Stimulated activated CD4-positive, alpha-beta T cell treated with anti-CD3 and anti-CD28 coated beads, Interleukin-1b, Interleukin-23, amount 100 ng/mL, for 4 hours (primary cell): Measurements from ENCODE around the gene TMEM125.

Source experiments
- DNase-seq, 2 donors: peaks; one replicate each; pipeline ENCODE4 v3.0.0-alpha.2; 2020; ENCODE audit warnings: low read depth in 2 of 2

TMEM125 gene

GRCh38 chr1:43247256-43247921 is 22.4 kb upstream of the TMEM125 start:
- DNase-seq: no peak

GRCh38 chr1:43250351-43250761 is 19.4 kb upstream of the TMEM125 start:
- no peak for DNase-seq

- DNase-seq: no peak
Measured at GRCh38 chr1:43251024-43251423, 18.8 kb upstream of the TMEM125 start.

- no peak for DNase-seq
Measured at GRCh38 chr1:43252225-43252624, 17.6 kb upstream of the TMEM125 start.

GRCh38 chr1:43253173-43253572 is 16.6 kb upstream of the TMEM125 start:
- no peak for DNase-seq

GRCh38 chr1:43253876-43254275 is 15.9 kb upstream of the TMEM125 start:
- DNase-seq: no peak

GRCh38 chr1:43255438-43256210 is 14.2 kb upstream of the TMEM125 start:
- no peak for DNase-seq

- DNase-seq: no peak
Measured at GRCh38 chr1:43256675-43257570, 12.9 kb upstream of the TMEM125 start.

- no peak for DNase-seq
Measured at GRCh38 chr1:43258370-43258769, 11.4 kb upstream of the TMEM125 start.

- DNase-seq: no peak
Measured at GRCh38 chr1:43265431-43265830, 4.4 kb upstream of the TMEM125 start.

GRCh38 chr1:43266881-43267280 is 2.9 kb upstream of the TMEM125 start:
- no peak for DNase-seq

- DNase-seq: no peak
Measured at GRCh38 chr1:43267291-43267805, 2.4 kb upstream of the TMEM125 start.

GRCh38 chr1:43267818-43268425 is 1.9 kb upstream of the TMEM125 start:
- DNase-seq: no peak

- DNase-seq: peak in 1 of 2 donors; percentile 6
Measured at GRCh38 chr1:43270421-43271095, 775 bp downstream of the TMEM125 start.

- no peak for DNase-seq
Measured at GRCh38 chr1:43271186-43272118, 1.7 kb downstream of the TMEM125 start.

- DNase-seq: no peak
Measured at GRCh38 chr1:43272161-43272560, 2.4 kb downstream of the TMEM125 start.

- no peak for DNase-seq
Measured at GRCh38 chr1:43272576-43273571, 3.1 kb downstream of the TMEM125 start.

- DNase-seq: no peak
Measured at GRCh38 chr1:43273708-43274107, 3.9 kb downstream of the TMEM125 start.
